HG03280 (cell line): ENCODE results near the gene TMEM175.
A peak's percentile ranks its signal among the peaks of the same experiment; 100 is the strongest.

Source experiments
- ATAC-seq: cut with Tn5 transposase; IDR thresholded peaks from one replicate; pipeline ENCODE4 v1.9.1; 2021; ENCODE audit warnings: mild to moderate bottlenecking, moderate library complexity; ENCODE audit not compliant: unreplicated experiment

TMEM175 gene

GRCh38 chr4:931960-932712 is at the start of gene TMEM175, which contains the start of gene GAK:
Gene TMEM175, plus strand, starts transcription at chr4:932460. Its CDS starts 15,280 bp downstream, at chr4:947740.
Gene GAK, minus strand, starts transcription at chr4:932316. Its CDS starts 129 bp downstream, at chr4:932187.
- peak; percentile 85 for ATAC-seq

- no peak for ATAC-seq
Observed at GRCh38 chr4:882646-883045, 49.6 kb upstream of the TMEM175 start.

- ATAC-seq, result no peak
Observed at GRCh38 chr4:883377-884095, 48.7 kb upstream of the TMEM175 start.

- no peak for ATAC-seq
Observed at GRCh38 chr4:884259-884658, 48.0 kb upstream of the TMEM175 start.

- ATAC-seq, result no peak
Observed at GRCh38 chr4:884896-885295, 47.4 kb upstream of the TMEM175 start.

- ATAC-seq, result no peak
Observed at GRCh38 chr4:885353-885752, 46.9 kb upstream of the TMEM175 start.

GRCh38 chr4:886244-886643 is 46.0 kb upstream of the TMEM175 start:
- ATAC-seq, result no peak

- no peak for ATAC-seq
Observed at GRCh38 chr4:887034-887763, 45.1 kb upstream of the TMEM175 start.

GRCh38 chr4:888029-888428 is 44.2 kb upstream of the TMEM175 start:
- ATAC-seq, result no peak

GRCh38 chr4:889516-889915 is 42.7 kb upstream of the TMEM175 start:
- no peak for ATAC-seq

- ATAC-seq, result no peak
Observed at GRCh38 chr4:890036-890695, 42.1 kb upstream of the TMEM175 start.

- no peak for ATAC-seq
Observed at GRCh38 chr4:891747-892146, 40.5 kb upstream of the TMEM175 start.

GRCh38 chr4:892780-893179 is 39.5 kb upstream of the TMEM175 start:
- ATAC-seq, result no peak

GRCh38 chr4:893276-893994 is 38.8 kb upstream of the TMEM175 start:
- no peak for ATAC-seq

- ATAC-seq, result no peak
Observed at GRCh38 chr4:893995-894705, 38.1 kb upstream of the TMEM175 start.

- ATAC-seq, result no peak
Observed at GRCh38 chr4:895596-895995, 36.7 kb upstream of the TMEM175 start.

GRCh38 chr4:896216-896615 is 36.0 kb upstream of the TMEM175 start:
- no peak for ATAC-seq

GRCh38 chr4:896630-897029 is 35.6 kb upstream of the TMEM175 start:
- no peak for ATAC-seq

GRCh38 chr4:898123-898522 is 34.1 kb upstream of the TMEM175 start:
- ATAC-seq, result no peak
